HUES48 (cell line): ENCODE measurements around the gene MESD.

ENCODE experiments used
- H3K27ac ChIP-seq: one replicate; pipeline ENCODE4 v1.7.0; 2013; ENCODE audit warnings: low read depth, low read length, inconsistent platforms
- H3K27me3 ChIP-seq: 2 replicates; pipeline ENCODE4 v1.6.1; 2013; ENCODE audit warnings: mild to moderate bottlenecking, low read length; ENCODE audit not compliant: control insufficient read depth, insufficient read depth
- H3K36me3 ChIP-seq: 2 replicates; pipeline ENCODE4 v1.6.1; 2013; ENCODE audit warnings: low read length; ENCODE audit not compliant: control insufficient read depth, insufficient read depth
- H3K4me1 ChIP-seq: 2 replicates; pipeline ENCODE4 v1.6.1; 2013; ENCODE audit warnings: mild to moderate bottlenecking, low read length; ENCODE audit not compliant: control insufficient read depth, insufficient read depth
- H3K4me3 ChIP-seq: 2 replicates; pipeline ENCODE4 v1.5.1; 2013; ENCODE audit warnings: mild to moderate bottlenecking, low read depth, low read length
- H3K9ac ChIP-seq: 2 replicates; pipeline ENCODE4 v1.6.1; 2013; ENCODE audit warnings: mild to moderate bottlenecking, low read depth, low read length, moderate library complexity
- H3K9me3 ChIP-seq: 2 replicates; pipeline ENCODE4 v1.6.1; 2013; ENCODE audit warnings: low read length; ENCODE audit not compliant: control insufficient read depth, insufficient read depth

The MESD gene

GRCh38 chr15:80921736-80922410, 67.7 kb downstream of the MESD start:
- no peaks in the 10 kb centered on the region for H3K27me3 ChIP-seq
- H3K9ac ChIP-seq: no peak overlapping the region
- no peaks in the 10 kb centered on the region for H3K4me1 ChIP-seq
- no peaks in the 10 kb centered on the region for H3K9me3 ChIP-seq
- H3K27ac ChIP-seq: no peak overlapping the region
- H3K36me3 ChIP-seq: no peaks in the 10 kb centered on the region
- H3K4me3 ChIP-seq: no peak overlapping the region

- no peaks in the 10 kb centered on the region for H3K9me3 ChIP-seq
- peaks cover 7% of the 10 kb centered on the region for H3K4me1 ChIP-seq
- no peak overlapping the region for H3K27ac ChIP-seq
- H3K4me3 ChIP-seq: no peak overlapping the region
- H3K9ac ChIP-seq: no peak overlapping the region
- no peaks in the 10 kb centered on the region for H3K36me3 ChIP-seq
- no peaks in the 10 kb centered on the region for H3K27me3 ChIP-seq
Observed at GRCh38 chr15:80920271-80920699, 69.3 kb downstream of the MESD start.

DNA sequence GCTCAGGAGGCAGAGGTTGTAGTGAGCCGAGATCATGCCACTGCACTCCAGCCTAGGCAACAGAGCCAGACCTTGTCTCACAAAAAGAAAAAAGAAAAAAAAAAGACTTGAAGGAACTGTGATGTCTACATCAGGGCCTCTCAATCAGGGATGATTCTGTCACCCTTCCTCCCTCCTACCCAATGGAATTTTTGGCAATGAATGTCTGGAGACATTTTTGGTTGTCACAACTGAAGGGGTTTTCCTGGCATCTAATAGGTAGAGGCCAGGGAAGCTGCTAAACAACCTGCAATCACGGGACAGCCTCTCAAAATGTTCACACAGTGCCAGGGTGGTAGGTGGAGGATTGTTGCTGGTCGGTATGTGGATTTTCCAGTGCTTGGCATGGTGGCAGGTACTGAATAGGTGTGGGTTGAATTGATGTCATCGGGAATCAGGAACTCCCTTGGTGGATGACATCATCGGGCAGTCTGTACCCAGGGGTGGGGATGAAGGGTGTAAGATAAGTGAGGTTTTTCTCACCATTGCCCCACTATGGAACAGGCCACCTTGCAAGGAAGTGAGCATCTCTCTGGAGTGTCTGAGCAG, 71.3 kb downstream of the MESD start:
- Histone ChIP-seq H3K9ac (no peak overlapping the region), H3K36me3 (no peaks in the 10 kb centered on the region), H3K27me3 (no peaks in the 10 kb centered on the region), H3K4me3 (no peak overlapping the region), H3K27ac (no peak overlapping the region), H3K4me1 (peaks cover 7% of the 10 kb centered on the region), H3K9me3 (no peaks in the 10 kb centered on the region)

- no peaks in the 10 kb centered on the region for H3K27me3 ChIP-seq
- H3K9ac ChIP-seq: no peak overlapping the region
- H3K4me3 ChIP-seq: no peak overlapping the region
- H3K9me3 ChIP-seq: no peaks in the 10 kb centered on the region
- H3K4me1 ChIP-seq: peaks cover 7% of the 10 kb centered on the region
- no peak overlapping the region for H3K27ac ChIP-seq
- H3K36me3 ChIP-seq: no peaks in the 10 kb centered on the region
Observed at GRCh38 chr15:80916056-80916455, 73.6 kb downstream of the MESD start.

DNA sequence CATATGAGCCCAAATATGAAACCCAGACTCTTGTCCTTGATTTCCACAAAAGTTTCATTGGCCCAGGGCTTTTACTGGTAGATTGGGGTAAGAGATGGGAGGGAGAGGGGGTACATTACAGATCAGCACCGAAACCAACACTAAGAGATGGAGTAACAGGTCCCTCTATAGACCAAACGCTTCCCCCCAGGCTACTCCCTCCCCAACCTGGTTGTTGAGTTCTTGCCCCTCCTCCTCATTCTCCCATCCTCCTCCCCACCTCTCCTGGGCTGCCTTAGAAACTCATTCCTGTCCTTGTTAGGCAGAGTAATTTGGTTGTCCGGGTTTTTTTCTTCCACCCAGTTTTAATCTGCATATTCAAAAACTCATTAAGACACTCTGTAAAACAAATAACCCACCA, 74.1 kb downstream of the MESD start:
- Histone ChIP-seq H3K4me3 (no peak overlapping the region), H3K36me3 (no peaks in the 10 kb centered on the region), H3K27ac (no peak overlapping the region)

DNA sequence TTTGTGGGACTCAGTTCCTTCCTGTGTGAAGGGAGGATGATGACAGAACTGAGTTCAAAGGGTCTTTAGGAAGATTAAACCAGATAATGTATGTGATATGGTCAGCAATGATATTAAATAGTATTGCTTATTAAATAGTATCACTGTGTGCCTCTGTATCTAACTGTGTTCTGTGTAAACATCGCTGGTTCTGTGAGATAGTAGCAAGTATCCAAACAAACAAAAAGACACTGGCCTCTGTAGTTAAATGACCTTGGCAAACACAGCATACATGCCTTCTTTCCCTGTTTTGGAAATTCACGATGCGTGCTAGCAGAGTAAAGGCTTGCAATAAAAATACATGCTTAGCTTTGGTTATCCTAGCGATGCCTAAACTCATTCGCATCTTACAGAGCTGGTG, 76.1 kb downstream of the MESD start:
- Histone ChIP-seq H3K4me3 (no peak overlapping the region), H3K9me3 (no peaks in the 10 kb centered on the region), H3K36me3 (no peaks in the 10 kb centered on the region), H3K27ac (no peak overlapping the region), H3K27me3 (no peaks in the 10 kb centered on the region), H3K9ac (no peak overlapping the region), H3K4me1 (peaks cover 7% of the 10 kb centered on the region)

More for the DNA sequence above, 74.1 kb downstream of the MESD start:
- Histone ChIP-seq H3K9me3 (no peaks in the 10 kb centered on the region), H3K27me3 (no peaks in the 10 kb centered on the region), H3K9ac (no peak overlapping the region), H3K4me1 (peaks cover 7% of the 10 kb centered on the region)

- peaks cover 7% of the 10 kb centered on the region for H3K4me1 ChIP-seq
- H3K9me3 ChIP-seq: no peaks in the 10 kb centered on the region
- H3K27ac ChIP-seq: no peak overlapping the region
- H3K27me3 ChIP-seq: no peaks in the 10 kb centered on the region
- H3K4me3 ChIP-seq: no peak overlapping the region
- no peaks in the 10 kb centered on the region for H3K36me3 ChIP-seq
- H3K9ac ChIP-seq: no peak overlapping the region
Observed at GRCh38 chr15:80912673-80913072, 76.9 kb downstream of the MESD start.

GRCh38 chr15:80911821-80912220, 77.8 kb downstream of the MESD start:
- no peak overlapping the region for H3K4me3 ChIP-seq

DNA sequence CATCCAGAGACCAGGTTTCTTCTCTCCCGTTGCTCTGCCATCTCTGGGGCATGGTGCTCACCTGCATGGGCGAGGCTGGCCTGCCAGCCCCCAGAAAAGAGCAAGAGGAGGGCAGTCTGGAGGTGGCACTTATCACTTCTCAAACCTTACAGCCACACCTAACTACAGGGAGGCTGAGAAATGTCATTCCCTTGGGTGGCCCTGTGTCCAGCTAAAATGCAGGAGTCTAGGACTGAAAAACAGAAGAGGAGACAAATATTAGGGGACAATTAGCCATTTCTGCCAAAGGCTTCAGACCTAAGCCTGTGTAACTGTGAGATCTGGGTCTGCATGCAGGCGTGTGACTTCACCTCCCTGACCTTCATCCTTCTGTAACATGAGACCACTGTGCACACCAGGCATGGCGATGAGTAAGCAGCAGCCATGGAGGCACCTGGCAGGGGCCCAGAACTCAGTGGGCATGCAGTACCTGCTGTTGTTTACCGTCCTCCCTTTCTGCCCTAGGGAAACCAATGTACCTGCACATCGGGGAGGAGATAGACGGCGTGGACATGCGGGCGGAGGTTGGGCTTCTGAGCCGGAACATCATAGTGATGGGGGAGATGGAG, 83.4 kb downstream of the MESD start:
- no peak overlapping the region for H3K4me3 ChIP-seq
- H3K4me1 ChIP-seq: no peaks in the 10 kb centered on the region
- H3K9me3 ChIP-seq: no peaks in the 10 kb centered on the region
- H3K9ac ChIP-seq: no peak overlapping the region
- H3K27ac ChIP-seq: no peak overlapping the region
- H3K36me3 ChIP-seq: no peaks in the 10 kb centered on the region
- no peaks in the 10 kb centered on the region for H3K27me3 ChIP-seq

More at GRCh38 chr15:80911821-80912220, 77.8 kb downstream of the MESD start:
- no peaks in the 10 kb centered on the region for H3K9me3 ChIP-seq
- no peak overlapping the region for H3K27ac ChIP-seq
- no peaks in the 10 kb centered on the region for H3K36me3 ChIP-seq
- H3K9ac ChIP-seq: no peak overlapping the region
- H3K27me3 ChIP-seq: no peaks in the 10 kb centered on the region
- peaks cover 7% of the 10 kb centered on the region for H3K4me1 ChIP-seq

DNA sequence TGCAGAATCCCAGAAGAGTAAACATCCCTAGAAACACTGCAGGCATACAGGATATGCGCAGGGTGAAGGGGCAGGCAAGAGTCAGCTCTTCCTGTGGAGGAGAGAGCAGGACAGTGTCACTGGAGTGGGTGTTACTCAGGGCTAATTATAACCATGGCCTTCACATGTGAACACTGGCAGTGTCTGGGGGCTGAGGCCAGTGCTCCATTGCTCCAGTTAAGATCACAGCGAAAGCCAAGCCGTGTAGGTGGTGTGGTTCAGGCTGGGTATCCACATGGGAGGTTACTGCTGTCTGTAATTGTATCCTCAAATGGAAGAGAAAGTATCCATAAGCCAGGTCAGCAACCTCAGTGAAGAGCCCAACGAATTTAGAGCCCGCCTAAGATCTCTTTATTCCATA, 84.6 kb downstream of the MESD start:
- no peak overlapping the region for H3K27ac ChIP-seq

DNA sequence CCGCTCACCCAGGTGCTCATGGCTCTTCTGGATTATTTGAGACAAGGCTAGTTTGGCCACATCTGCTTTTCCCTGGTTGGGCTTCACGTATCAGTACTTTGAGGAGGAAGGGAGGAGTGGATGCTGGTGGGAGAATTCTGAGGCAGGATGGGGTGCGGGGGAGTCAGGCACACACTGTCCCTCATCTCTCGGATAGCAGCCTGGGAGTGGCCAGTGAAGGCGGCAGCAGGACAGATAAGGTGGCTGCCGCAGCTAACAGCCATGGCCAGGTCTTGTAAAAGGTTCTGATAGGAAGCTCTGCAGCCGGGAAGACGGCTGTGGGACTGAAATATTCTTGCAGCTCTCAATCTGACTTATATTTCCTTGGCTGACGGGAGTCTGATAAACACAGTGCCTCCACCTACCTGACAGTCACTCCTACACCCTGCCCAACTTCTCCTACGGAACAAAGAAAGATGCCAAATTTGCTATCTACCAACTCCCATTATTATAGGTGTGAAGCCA, 87.3 kb downstream of the MESD start:
- no peaks in the 10 kb centered on the region for H3K27me3 ChIP-seq
- no peak overlapping the region for H3K9ac ChIP-seq
- no peak overlapping the region for H3K27ac ChIP-seq
- no peak overlapping the region for H3K4me3 ChIP-seq
- H3K9me3 ChIP-seq: no peaks in the 10 kb centered on the region
- no peaks in the 10 kb centered on the region for H3K36me3 ChIP-seq
- H3K4me1 ChIP-seq: no peaks in the 10 kb centered on the region

More for the DNA sequence above, 84.6 kb downstream of the MESD start:
- no peak overlapping the region for H3K4me3 ChIP-seq
- no peaks in the 10 kb centered on the region for H3K4me1 ChIP-seq
- H3K36me3 ChIP-seq: no peaks in the 10 kb centered on the region
- H3K9me3 ChIP-seq: no peaks in the 10 kb centered on the region
- no peaks in the 10 kb centered on the region for H3K27me3 ChIP-seq
- no peak overlapping the region for H3K9ac ChIP-seq
